ENCODE measurements around the gene MSH2. TPM values are rescaled to one million over a fixed set of nuclear protein-coding genes. Genes with fewer than 3 reads are reported as not detected.

The MSH2 gene
- total and polyA plus RNA-seq, 2 of the 13 experiments (the other 11 are each of a cell fraction or from before 2014, with no cell fraction given) = 19.9 to 76.3 TPM

DNA sequence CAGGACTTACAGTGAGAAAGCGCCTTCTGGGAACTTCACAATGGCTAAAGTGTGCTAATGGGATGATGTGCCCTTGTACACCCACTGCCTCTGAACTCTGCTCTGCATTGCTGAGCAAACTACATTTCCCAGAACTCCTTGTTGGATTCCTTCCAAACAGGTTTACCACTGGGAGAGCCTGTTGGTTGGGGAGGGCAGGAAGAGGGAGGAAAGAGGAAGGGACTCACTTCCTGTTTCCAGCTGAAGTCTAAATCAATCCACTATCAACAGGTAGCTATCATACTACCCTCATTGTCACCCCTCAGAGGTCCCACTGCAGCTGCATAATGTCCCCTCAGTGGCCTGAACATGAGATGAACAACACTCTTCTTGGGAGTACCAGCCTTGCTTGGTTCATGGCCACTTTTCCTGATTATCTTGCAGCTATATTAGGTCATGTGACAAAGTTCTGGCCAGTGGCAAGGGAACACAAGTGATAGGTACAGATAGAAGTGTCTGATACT is 109.7 kb downstream of the MSH2 start (continued):
- TF ChIP-seq TEAD3 (CRISPR knock-in tag; optimal IDR thresholded peaks at IDR 0.05; ENCODE audit: borderline replicate concordance) = no peak
- no peak for TF ChIP-seq KDM3A (CRISPR knock-in tag; IDR thresholded peaks at IDR 0.05; ENCODE audit: low read depth)
- no peak for TF ChIP-seq ZNF136 (CRISPR knock-in tag; IDR thresholded peaks at IDR 0.05; ENCODE audit: low read depth)
- TF ChIP-seq ZEB1 (IDR thresholded peaks at IDR 0.05; ENCODE audit: insufficient replicate concordance, low read depth) = no peak
- no peak for TF ChIP-seq CENPX (CRISPR knock-in tag; IDR thresholded peaks at IDR 0.05)
- no peak for TF ChIP-seq REL (CRISPR knock-in tag; conservative IDR thresholded peaks at IDR 0.05)
- no peak for TF ChIP-seq SMC3 (IDR thresholded peaks at IDR 0.05; ENCODE audit: low read length)
- no peak for TF ChIP-seq ZNF207 (IDR thresholded peaks at IDR 0.05; ENCODE audit: borderline replicate concordance)
- TF ChIP-seq RAD21 (CRISPR knock-in tag; IDR thresholded peaks at IDR 0.05) = no peak
- TF ChIP-seq EZH2 (conservative IDR thresholded peaks at IDR 0.05; ENCODE audit: low read depth, low read length) = no peak
- TF ChIP-seq, protein P1, sequence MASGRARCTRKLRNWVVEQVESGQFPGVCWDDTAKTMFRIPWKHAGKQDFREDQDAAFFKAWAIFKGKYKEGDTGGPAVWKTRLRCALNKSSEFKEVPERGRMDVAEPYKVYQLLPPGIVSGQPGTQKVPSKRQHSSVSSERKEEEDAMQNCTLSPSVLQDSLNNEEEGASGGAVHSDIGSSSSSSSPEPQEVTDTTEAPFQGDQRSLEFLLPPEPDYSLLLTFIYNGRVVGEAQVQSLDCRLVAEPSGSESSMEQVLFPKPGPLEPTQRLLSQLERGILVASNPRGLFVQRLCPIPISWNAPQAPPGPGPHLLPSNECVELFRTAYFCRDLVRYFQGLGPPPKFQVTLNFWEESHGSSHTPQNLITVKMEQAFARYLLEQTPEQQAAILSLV (CRISPR knock-in tag; IDR thresholded peaks at IDR 0.05; ENCODE audit: borderline replicate concordance) = no peak
- TF ChIP-seq ZNF24 (IDR thresholded peaks at IDR 0.05) = no peak
- peak; percentile 51; the same call in 1 of the 2 replicates for TF ChIP-seq NFYB (CRISPR knock-in tag; IDR thresholded peaks at IDR 0.05)
- peak; percentile 56; the same call in 1 of the 2 replicates for TF ChIP-seq EHMT2 (IDR thresholded peaks at IDR 0.05; ENCODE audit: borderline replicate concordance, low read depth, low read length)
- TF ChIP-seq, protein P2, sequence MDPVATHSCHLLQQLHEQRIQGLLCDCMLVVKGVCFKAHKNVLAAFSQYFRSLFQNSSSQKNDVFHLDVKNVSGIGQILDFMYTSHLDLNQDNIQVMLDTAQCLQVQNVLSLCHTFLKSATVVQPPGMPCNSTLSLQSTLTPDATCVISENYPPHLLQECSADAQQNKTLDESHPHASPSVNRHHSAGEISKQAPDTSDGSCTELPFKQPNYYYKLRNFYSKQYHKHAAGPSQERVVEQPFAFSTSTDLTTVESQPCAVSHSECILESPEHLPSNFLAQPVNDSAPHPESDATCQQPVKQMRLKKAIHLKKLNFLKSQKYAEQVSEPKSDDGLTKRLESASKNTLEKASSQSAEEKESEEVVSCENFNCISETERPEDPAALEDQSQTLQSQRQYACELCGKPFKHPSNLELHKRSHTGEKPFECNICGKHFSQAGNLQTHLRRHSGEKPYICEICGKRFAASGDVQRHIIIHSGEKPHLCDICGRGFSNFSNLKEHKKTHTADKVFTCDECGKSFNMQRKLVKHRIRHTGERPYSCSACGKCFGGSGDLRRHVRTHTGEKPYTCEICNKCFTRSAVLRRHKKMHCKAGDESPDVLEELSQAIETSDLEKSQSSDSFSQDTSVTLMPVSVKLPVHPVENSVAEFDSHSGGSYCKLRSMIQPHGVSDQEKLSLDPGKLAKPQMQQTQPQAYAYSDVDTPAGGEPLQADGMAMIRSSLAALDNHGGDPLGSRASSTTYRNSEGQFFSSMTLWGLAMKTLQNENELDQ (CRISPR knock-in tag; IDR thresholded peaks at IDR 0.05; ENCODE audit: borderline replicate concordance) = no peak
- TF ChIP-seq, protein P3, sequence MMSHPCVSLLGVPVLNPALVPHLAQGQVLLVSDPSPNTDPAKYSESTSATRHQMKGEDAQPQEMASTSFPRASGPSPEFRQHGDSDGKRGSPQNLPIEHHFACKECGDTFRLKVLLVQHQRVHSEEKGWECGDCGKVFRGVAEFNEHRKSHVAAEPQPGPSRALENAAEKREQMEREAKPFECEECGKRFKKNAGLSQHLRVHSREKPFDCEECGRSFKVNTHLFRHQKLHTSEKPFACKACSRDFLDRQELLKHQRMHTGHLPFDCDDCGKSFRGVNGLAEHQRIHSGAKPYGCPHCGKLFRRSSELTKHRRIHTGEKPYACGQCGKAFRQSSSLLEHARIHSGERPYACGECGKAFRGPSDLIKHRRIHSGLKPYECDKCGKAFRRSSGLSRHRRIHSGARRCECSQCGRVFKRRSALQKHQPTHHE (CRISPR knock-in tag; IDR thresholded peaks at IDR 0.05; ENCODE audit: borderline replicate concordance) = no peak
- TF ChIP-seq ZNF546 (CRISPR knock-in tag; conservative IDR thresholded peaks at IDR 0.05) = no peak
- no peak for TF ChIP-seq CBX5 (CRISPR knock-in tag; IDR thresholded peaks at IDR 0.05; ENCODE audit: borderline replicate concordance)
- TF ChIP-seq SALL2 (CRISPR knock-in tag; IDR thresholded peaks at IDR 0.05) = no peak
- no peak for TF ChIP-seq ZSCAN21 (CRISPR knock-in tag; IDR thresholded peaks at IDR 0.05; ENCODE audit: borderline replicate concordance)
- no peak for TF ChIP-seq ELF4 (CRISPR knock-in tag; IDR thresholded peaks at IDR 0.05; ENCODE audit: borderline replicate concordance)
- TF ChIP-seq, protein P4, sequence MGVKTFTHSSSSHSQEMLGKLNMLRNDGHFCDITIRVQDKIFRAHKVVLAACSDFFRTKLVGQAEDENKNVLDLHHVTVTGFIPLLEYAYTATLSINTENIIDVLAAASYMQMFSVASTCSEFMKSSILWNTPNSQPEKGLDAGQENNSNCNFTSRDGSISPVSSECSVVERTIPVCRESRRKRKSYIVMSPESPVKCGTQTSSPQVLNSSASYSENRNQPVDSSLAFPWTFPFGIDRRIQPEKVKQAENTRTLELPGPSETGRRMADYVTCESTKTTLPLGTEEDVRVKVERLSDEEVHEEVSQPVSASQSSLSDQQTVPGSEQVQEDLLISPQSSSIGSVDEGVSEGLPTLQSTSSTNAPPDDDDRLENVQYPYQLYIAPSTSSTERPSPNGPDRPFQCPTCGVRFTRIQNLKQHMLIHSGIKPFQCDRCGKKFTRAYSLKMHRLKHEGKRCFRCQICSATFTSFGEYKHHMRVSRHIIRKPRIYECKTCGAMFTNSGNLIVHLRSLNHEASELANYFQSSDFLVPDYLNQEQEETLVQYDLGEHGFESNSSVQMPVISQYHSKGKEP (CRISPR knock-in tag; IDR thresholded peaks at IDR 0.05) = no peak
- no peak for TF ChIP-seq ADNP (CRISPR knock-in tag; IDR thresholded peaks at IDR 0.05)
- no peak for TF ChIP-seq ZNF614 (CRISPR knock-in tag; IDR thresholded peaks at IDR 0.05; ENCODE audit: borderline replicate concordance)
- no peak for TF ChIP-seq ZNF670 (CRISPR knock-in tag; IDR thresholded peaks at IDR 0.05; ENCODE audit: borderline replicate concordance)
- 0 out of 2 replicates have a peak, but pooled peaks have one; percentile 31 for TF ChIP-seq ELF1 (CRISPR knock-in tag; IDR thresholded peaks at IDR 0.05)
- no peak for TF ChIP-seq ZNF761 (CRISPR knock-in tag; conservative IDR thresholded peaks at IDR 0.05)
